Panc1 (cell line): ENCODE data around the gene BICDL2. TPM values are rescaled to one million over a fixed set of nuclear protein-coding genes. Genes with fewer than 3 reads are reported as not detected.

Experiments
- ATAC-seq: fragments of 200-7000 bp; cut with Tn5 transposase; 2 replicates; pipeline ENCODE4 v1.9.1; 2020; ENCODE audit warnings: mild to moderate bottlenecking, moderate library complexity
- BruUV-seq: library from RNA; stranded (reverse); fragments of 400-500 nt; replicated peaks from 2 replicates; lab custom pipeline; 2021; lab: Mats Ljungman, UMichigan
- CTCF ChIA-PET: fragments of 300-600 bp; sonication (Branson Sonifier 250); formaldehyde crosslinking; loops from one replicate; lab custom pipeline; 2022; ENCODE audit warnings: antibody characterized with exemption; lab: Charles Lee
- POLR2A ChIA-PET: fragments of 300-600 bp; sonication (Branson Sonifier 250); formaldehyde crosslinking; loops from one replicate; lab custom pipeline; 2022; ENCODE audit warnings: antibody characterized with exemption; lab: Charles Lee
- DNase-seq: peaks from one replicate; pipeline ENCODE4 v3.0.0-alpha.2; 2010; ENCODE audit warnings: low read depth, low spot score
- H3K27ac ChIP-seq: 2 replicates; pipeline ENCODE4 v1.5.1; 2011; ENCODE audit warnings: mild to moderate bottlenecking, low read length, inconsistent platforms
- H3K27me3 ChIP-seq: fragments of 200-500 bp; sonication (Bioruptor generic); 2 replicates; pipeline ENCODE4 v1.6.0; 2014; ENCODE audit warnings: low read length, inconsistent platforms; ENCODE audit not compliant: control insufficient read depth, insufficient read depth
- H3K36me3 ChIP-seq: fragments of 200-500 bp; sonication (Bioruptor generic); 2 replicates; pipeline ENCODE4 v1.5.1; 2014; ENCODE audit warnings: inconsistent platforms, mild to moderate bottlenecking, low read length, moderate library complexity; ENCODE audit not compliant: control insufficient read depth, insufficient read depth
- H3K4me1 ChIP-seq: 2 replicates; pipeline ENCODE4 v1.5.1; 2011; ENCODE audit warnings: inconsistent platforms, mild to moderate bottlenecking, low read length, moderate library complexity; ENCODE audit not compliant: control insufficient read depth, insufficient read depth
- H3K4me3 ChIP-seq, 2 experiments: 2 replicates each; pipeline ENCODE4 v1.5.1; 2011 to 2012; ENCODE audit warnings: low read depth in 2 of 2, low read length in 2 of 2, mild to moderate bottlenecking in 2 of 2, inconsistent platforms in 1 of 2, moderate library complexity in 1 of 2
- H3K9me3 ChIP-seq: fragments of 200-500 bp; sonication (Bioruptor generic); 2 replicates; pipeline ENCODE4 v1.5.1; 2014; ENCODE audit warnings: low read depth, mild to moderate bottlenecking, inconsistent platforms, low read length, moderate library complexity; ENCODE audit not compliant: control insufficient read depth, insufficient read depth
- CTCF ChIP-seq: fragments of 450-650 bp; IDR thresholded peaks from 2 replicates; pipeline ENCODE4 v1.5.1; 2017; ENCODE audit warnings: mild to moderate bottlenecking
- POLR2AphosphoS5 ChIP-seq: IDR thresholded peaks from 2 replicates; pipeline ENCODE4 v1.6.1; 2012; ENCODE audit warnings: mild to moderate bottlenecking, low read depth, low read length, moderate library complexity
- REST ChIP-seq, 2 experiments: IDR thresholded peaks; 2 replicates each; pipeline ENCODE4 v1.6.1; 2011 to 2012; ENCODE audit warnings: low read depth in 2 of 2, control low read depth in 1 of 2, low read length in 1 of 2, mild to moderate bottlenecking in 1 of 2, moderate library complexity in 1 of 2; ENCODE audit not compliant: insufficient read depth in 1 of 2
- SIN3A ChIP-seq: IDR thresholded peaks from 2 replicates; pipeline ENCODE4 v1.6.1; 2012; ENCODE audit warnings: low read depth, mild to moderate bottlenecking, low read length, moderate library complexity, borderline replicate concordance; ENCODE audit not compliant: insufficient read depth
- TCF7L2 ChIP-seq: IDR thresholded peaks from 2 replicates; pipeline ENCODE4 v1.6.1; 2011; ENCODE audit warnings: mild to moderate bottlenecking, low read depth, low read length, inconsistent platforms
- in situ Hi-C: cut with HindIII; loops from 2 replicates; pipeline ENCODE4 v1.10.0; 2016; ENCODE audit warnings: low sequenced_read_pairs, low pct_unique_long_range_greater_than_20kb
- intact Hi-C: fragments of 100-400 bp; cut with micrococcal nuclease; formaldehyde crosslinking; loops from one replicate; pipeline ENCODE4 v1.10.0; 2022; ENCODE audit not compliant: unreplicated experiment
- total RNA-seq: library from RNA; stranded (reverse); gene quantifications from one replicate; pipeline ENCODE4 v1.2.1, GENCODE V29; 2021; ENCODE audit not compliant: unreplicated experiment

The BICDL2 gene
- total RNA-seq, 1 experiment from 2014 or later: 0.21 TPM

- Histone ChIP-seq H3K27ac (peak within 1 kb of the TSS; percentile 96), H3K4me3 (peak within 1 kb of the TSS; percentile 70 to 71), H3K27me3 (no peaks in the 10 kb centered on the region), H3K9me3 (no peaks in the 10 kb centered on the region), H3K4me1 (peaks cover 36% of the 10 kb centered on the region), H3K36me3 (peaks cover 2% of the 10 kb centered on the region; the same call in 1 of the 2 replicates)
- ATAC-seq: peak; percentile 83
- intact Hi-C loops (no loop called here), in situ Hi-C loops (no loop called here)
- CTCF ChIA-PET: no interaction called here
- DNase-seq: no peak
- peak; percentile 93 for TF ChIP-seq POLR2AphosphoS5
- no peak for TF ChIP-seq CTCF
- no peak for TF ChIP-seq TCF7L2
- peak; percentile 90; the same call in 1 of the 2 replicates for TF ChIP-seq SIN3A
- 0 out of 4 replicates have a peak, but pooled peaks of 1 of the 2 experiments have one; percentile 9 for TF ChIP-seq REST (IDR thresholded peaks at IDR 0.05; ENCODE audit: insufficient read depth in 1 of 2, low read depth in 2 of 2, low read length in 1 of 2)
- POLR2A ChIA-PET: interaction anchor here (0.6 kb wide), 1 partner anchor 361 kb away, joined by 3 read pairs; no protein-coding TSS in a partner anchor
- BruUV-seq: no TSS peak
Measured at GRCh38 chr16:2980227-2981176, 56.2 kb downstream of the BICDL2 start, which contains the start of gene PKMYT1. PKMYT1 (minus strand) TSS chr16:2980446; CDS start chr16:2979657, 789 bp downstream.

GRCh38 chr16:2979669-2980226, 57.0 kb downstream of the BICDL2 start:
- H3K27ac ChIP-seq: peak overlapping the region; percentile 96
- in situ Hi-C loops (no loop called here), intact Hi-C loops (no loop called here)
- peak; percentile 27 for ATAC-seq
- H3K27me3 ChIP-seq: no peaks in the 10 kb centered on the region
- H3K4me3 ChIP-seq: peak overlapping the region; percentile 70 to 71
- POLR2A ChIA-PET: no interaction called here
- no peaks in the 10 kb centered on the region for H3K9me3 ChIP-seq
- H3K4me1 ChIP-seq: peaks cover 36% of the 10 kb centered on the region
- CTCF ChIA-PET: no interaction called here
- H3K36me3 ChIP-seq: peaks cover 2% of the 10 kb centered on the region; the same call in 1 of the 2 replicates
- DNase-seq: no peak
- TF ChIP-seq CTCF (no peak), SIN3A (no peak), TCF7L2 (no peak), REST (IDR thresholded peaks at IDR 0.05; ENCODE audit: insufficient read depth in 1 of 2, low read depth in 2 of 2, low read length in 1 of 2) (no peak)
- BruUV-seq: TSS peak; percentile 73
